ENCODE measurements around the gene TBXAS1.

The TBXAS1 gene

GRCh38 chr7:140009735-140010134 lies 180.7 kb downstream of the TBXAS1 start:
- TF ChIP-seq, protein P1, sequence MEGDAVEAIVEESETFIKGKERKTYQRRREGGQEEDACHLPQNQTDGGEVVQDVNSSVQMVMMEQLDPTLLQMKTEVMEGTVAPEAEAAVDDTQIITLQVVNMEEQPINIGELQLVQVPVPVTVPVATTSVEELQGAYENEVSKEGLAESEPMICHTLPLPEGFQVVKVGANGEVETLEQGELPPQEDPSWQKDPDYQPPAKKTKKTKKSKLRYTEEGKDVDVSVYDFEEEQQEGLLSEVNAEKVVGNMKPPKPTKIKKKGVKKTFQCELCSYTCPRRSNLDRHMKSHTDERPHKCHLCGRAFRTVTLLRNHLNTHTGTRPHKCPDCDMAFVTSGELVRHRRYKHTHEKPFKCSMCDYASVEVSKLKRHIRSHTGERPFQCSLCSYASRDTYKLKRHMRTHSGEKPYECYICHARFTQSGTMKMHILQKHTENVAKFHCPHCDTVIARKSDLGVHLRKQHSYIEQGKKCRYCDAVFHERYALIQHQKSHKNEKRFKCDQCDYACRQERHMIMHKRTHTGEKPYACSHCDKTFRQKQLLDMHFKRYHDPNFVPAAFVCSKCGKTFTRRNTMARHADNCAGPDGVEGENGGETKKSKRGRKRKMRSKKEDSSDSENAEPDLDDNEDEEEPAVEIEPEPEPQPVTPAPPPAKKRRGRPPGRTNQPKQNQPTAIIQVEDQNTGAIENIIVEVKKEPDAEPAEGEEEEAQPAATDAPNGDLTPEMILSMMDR (IDR thresholded peaks at IDR 0.05; ENCODE audit: low read depth, low read length) = no peak
- H3K4me3 ChIP-seq (ENCODE audit: low read depth, low read length) = no peak overlapping the region

DNA sequence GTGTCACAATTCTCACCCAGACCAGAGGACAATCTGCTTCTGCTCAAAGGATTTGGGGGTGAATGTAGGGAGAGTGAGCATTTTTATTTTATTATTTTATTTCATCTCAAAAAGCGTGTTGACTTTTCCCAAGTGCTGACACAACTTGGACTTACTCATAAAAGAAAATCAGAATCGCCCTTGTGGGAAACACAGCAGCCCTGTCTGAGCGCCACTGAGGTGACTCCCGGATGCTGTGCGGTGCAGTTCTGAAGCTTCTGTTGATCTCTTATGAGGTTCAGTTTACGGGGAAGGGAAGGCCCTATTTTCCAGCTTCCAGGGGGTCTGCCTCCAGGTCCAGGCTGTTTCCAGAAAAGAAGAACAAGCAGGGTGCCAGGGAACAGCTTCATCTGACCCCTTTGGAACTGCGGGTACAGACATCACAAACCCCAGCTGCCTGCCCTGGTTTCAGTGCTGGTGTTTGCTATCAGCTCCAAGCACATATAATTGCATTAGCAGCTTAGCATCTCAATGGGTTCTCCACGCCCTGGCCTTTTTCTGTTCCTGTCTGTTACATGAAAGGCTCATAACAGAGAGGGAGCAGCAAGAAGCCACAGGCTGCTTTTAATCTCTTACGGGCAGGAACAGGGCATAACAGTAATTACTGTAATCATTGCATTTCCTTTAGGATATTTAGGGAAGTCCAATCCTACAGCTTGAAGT lies 181.3 kb downstream of the TBXAS1 start:
- TF ChIP-seq, protein P1 (IDR thresholded peaks at IDR 0.05; ENCODE audit: low read depth, low read length) = no peak
- no peak overlapping the region for H3K4me3 ChIP-seq (ENCODE audit: low read depth, low read length)

GRCh38 chr7:140013676-140014075 lies 184.6 kb downstream of the TBXAS1 start:
- TF ChIP-seq, protein P1 (IDR thresholded peaks at IDR 0.05; ENCODE audit: low read depth, low read length) = no peak
- no peak overlapping the region for H3K4me3 ChIP-seq (ENCODE audit: low read depth, low read length)

- no peak overlapping the region for H3K4me3 ChIP-seq (ENCODE audit: low read depth, low read length)
- TF ChIP-seq, protein P1 (IDR thresholded peaks at IDR 0.05; ENCODE audit: low read depth, low read length) = no peak
Measured at GRCh38 chr7:140014123-140014522, 185.1 kb downstream of the TBXAS1 start.

GRCh38 chr7:140015471-140015970 lies 186.5 kb downstream of the TBXAS1 start:
- TF ChIP-seq, protein P1 (IDR thresholded peaks at IDR 0.05; ENCODE audit: low read depth, low read length) = no peak
- H3K4me3 ChIP-seq (ENCODE audit: low read depth, low read length) = no peak overlapping the region

DNA sequence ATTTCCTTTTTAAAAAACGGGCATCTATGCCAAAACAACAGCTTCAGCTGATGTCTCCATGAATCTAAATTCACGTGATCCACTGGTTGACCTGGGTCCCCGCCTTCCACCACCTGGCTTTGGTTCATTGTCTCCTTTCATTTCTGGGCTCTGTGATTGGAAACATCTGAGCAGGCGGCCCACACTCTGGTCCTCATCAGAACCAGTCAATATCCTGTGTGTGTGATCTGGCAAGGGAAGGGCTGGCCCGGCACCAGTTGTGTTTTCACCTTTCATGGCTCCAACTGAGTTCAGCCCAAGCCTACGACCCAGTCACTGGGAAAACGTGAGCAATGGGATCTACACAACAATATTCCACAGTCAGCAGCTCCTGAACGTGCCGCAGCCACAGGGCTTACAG lies 187.5 kb downstream of the TBXAS1 start:
- TF ChIP-seq, protein P1 (IDR thresholded peaks at IDR 0.05; ENCODE audit: low read depth, low read length) = no peak
- no peak overlapping the region for H3K4me3 ChIP-seq (ENCODE audit: low read depth, low read length)

DNA sequence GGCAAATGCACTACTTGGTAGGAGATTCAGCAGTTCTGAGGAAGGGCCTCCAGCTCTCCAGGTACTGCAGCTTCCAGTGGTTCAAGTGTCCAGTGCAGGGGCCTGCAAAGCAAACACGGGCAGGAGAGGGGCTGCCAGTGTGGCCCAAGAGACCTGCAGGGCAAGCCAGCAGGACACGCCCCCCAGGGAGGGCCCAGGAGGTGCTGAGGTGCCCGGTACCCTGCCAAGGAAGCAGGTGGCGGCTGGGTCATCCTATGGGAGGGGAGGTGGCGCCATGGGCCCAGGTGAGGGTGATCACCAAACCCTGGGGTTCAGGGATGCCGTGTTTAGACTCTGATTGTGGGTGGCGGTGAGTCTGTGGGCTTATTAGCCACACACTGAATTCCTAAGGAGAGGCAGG lies 188.0 kb downstream of the TBXAS1 start:
- no peak overlapping the region for H3K4me3 ChIP-seq (ENCODE audit: low read depth, low read length)
- TF ChIP-seq, protein P1 (IDR thresholded peaks at IDR 0.05; ENCODE audit: low read depth, low read length) = no peak

Measured in WI38 (cell line).